ENCODE results near the gene SNAPC2. TPM values are rescaled to one million over a fixed set of nuclear protein-coding genes. Genes with fewer than 3 reads are reported as not detected.

SNAPC2 gene
- total and polyA plus RNA-seq, 2 of the 13 experiments (the other 11 are each of a cell fraction or from before 2014, with no cell fraction given), result 10.2 to 12.7 TPM

DNA sequence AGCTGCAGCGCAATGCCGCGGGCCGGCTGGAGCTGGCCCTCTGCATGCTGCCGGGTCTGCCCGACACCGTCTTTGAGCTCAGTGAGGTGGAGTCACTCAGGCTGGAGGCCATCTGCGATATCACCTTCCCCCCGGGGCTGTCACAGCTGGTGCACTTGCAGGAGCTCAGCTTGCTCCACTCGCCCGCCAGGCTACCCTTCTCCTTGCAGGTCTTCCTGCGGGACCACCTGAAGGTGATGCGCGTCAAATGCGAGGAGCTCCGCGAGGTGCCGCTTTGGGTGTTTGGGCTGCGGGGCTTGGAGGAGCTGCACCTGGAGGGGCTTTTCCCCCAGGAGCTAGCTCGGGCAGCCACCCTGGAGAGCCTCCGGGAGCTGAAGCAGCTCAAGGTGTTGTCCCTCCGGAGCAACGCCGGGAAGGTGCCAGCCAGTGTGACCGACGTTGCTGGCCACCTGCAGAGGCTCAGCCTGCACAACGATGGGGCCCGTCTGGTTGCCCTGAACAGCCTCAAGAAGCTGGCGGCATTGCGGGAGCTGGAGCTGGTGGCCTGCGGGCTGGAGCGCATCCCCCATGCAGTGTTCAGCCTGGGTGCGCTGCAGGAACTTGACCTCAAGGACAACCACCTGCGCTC, 20.3 kb upstream of the SNAPC2 start:
- in situ Hi-C loops (cut with HindIII; ENCODE audit: extremely low pct_ligation_motif_present, low pct_unique_long_range_greater_than_20kb), result no loop called here

DNA sequence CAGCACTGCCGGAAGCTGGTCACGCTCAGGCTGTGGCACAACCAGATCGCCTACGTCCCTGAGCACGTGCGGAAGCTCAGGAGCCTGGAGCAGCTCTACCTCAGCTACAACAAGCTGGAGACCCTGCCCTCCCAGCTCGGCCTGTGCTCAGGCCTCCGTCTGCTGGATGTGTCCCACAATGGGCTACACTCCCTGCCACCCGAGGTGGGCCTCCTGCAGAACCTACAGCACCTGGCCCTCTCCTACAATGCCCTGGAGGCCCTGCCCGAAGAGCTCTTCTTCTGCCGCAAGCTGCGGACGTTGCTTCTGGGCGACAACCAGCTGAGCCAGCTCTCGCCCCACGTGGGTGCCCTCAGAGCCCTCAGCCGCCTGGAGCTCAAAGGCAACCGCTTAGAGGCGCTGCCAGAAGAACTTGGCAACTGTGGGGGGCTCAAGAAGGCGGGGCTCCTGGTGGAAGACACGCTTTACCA, 19.7 kb upstream of the SNAPC2 start:
- Histone ChIP-seq H2AFZ (ENCODE audit: low read length) (no peak overlapping the region), H3K4me1 (ENCODE audit: insufficient read depth, low read length) (peaks cover 50% of the 10 kb centered on the region), H3K4me3 (replicated peaks in 1 of 3; ENCODE audit: insufficient read depth in 1 of 3, low read depth in 2 of 3, low read length in 3 of 3) (no peak overlapping the region), H3K9me3 (ENCODE audit: low read length) (no peaks in the 10 kb centered on the region), H3K9ac (ENCODE audit: insufficient read depth, low read depth, low read length) (no peak overlapping the region), H3K79me2 (ENCODE audit: insufficient read depth, low read length) (peaks cover 20% of the 10 kb centered on the region), H3K27me3 (ENCODE audit: control insufficient read depth in 1 of 2, insufficient read depth in 2 of 2, low read length in 2 of 2) (no peaks in the 10 kb centered on the region; a peak in 1 of 5 replicates), H4K20me1 (ENCODE audit: insufficient read depth, low read length) (peaks cover 9% of the 10 kb centered on the region; the same call in 1 of the 2 replicates), H3K4me2 (ENCODE audit: low read depth, low read length) (no peak overlapping the region), H3K36me3 (replicated peaks in 1 of 2; ENCODE audit: control insufficient read depth in 1 of 2, insufficient read depth in 2 of 2, low read length in 2 of 2) (peaks cover 9 to 16% of the 10 kb centered on the region in 2 experiments; a peak in 2 of 5 replicates), H3K27ac (ENCODE audit: extremely low read length, insufficient read depth, low read length) (no peak overlapping the region)
- BruUV-seq (replicated peaks), result no TSS peak
- ChIA-PET CTCF (ENCODE audit: low intra/inter-chr PET ratio, low total read pairs) (no interaction called here), POLR2A (interaction anchor here (4.7 to 4.9 kb wide), 3 partner anchors 11 to 31 kb away, joined by 52 to 83 read pairs (median 75); partner anchors contain the start of genes LRRC8E and SNAPC2)
- intact Hi-C loops (cut with micrococcal nuclease; ENCODE audit: unreplicated experiment) (no loop called here), in situ Hi-C loops (cut with HindIII; ENCODE audit: extremely low pct_ligation_motif_present, low pct_unique_long_range_greater_than_20kb) (no loop called here)
- ATAC-seq (no peak), DNase-seq (ENCODE audit: low spot score) (no peak), FAIRE-seq (no peak)
- TF ChIP-seq LCORL (IDR thresholded peaks at IDR 0.05) (no peak), LCORL (CRISPR knock-in tag; IDR thresholded peaks at IDR 0.05) (no peak), SPEN (CRISPR knock-in tag; IDR thresholded peaks at IDR 0.05; ENCODE audit: low read depth) (no peak), SMC3 (IDR thresholded peaks at IDR 0.05; ENCODE audit: low read length) (no peak), AGO2 (optimal IDR thresholded peaks at IDR 0.05; ENCODE audit: low read depth, low read length) (peak; percentile 7)
- WGBS (ENCODE audit: low lambda C conversion rate), result 94% methylated on average over 20 of the region's 21 CpGs

More for the DNA sequence above, 20.3 kb upstream of the SNAPC2 start:
- intact Hi-C loops (cut with micrococcal nuclease; ENCODE audit: unreplicated experiment), result no loop called here
- no TSS peak for BruUV-seq (replicated peaks)
- TF ChIP-seq EED (CRISPR knock-in tag; IDR thresholded peaks at IDR 0.05) (no peak), AGO2 (optimal IDR thresholded peaks at IDR 0.05; ENCODE audit: low read depth, low read length) (peak; percentile 29)
- CTCF ChIA-PET (ENCODE audit: low intra/inter-chr PET ratio, low total read pairs), result no interaction called here
- Histone ChIP-seq H3K79me2 (ENCODE audit: insufficient read depth, low read length) (peaks cover 14% of the 10 kb centered on the region), H3K36me3 (replicated peaks in 1 of 2; ENCODE audit: control insufficient read depth in 1 of 2, insufficient read depth in 2 of 2, low read length in 2 of 2) (peaks cover 9 to 15% of the 10 kb centered on the region in 2 experiments; a peak in 2 of 5 replicates), H3K4me3 (replicated peaks in 1 of 3; ENCODE audit: insufficient read depth in 1 of 3, low read depth in 2 of 3, low read length in 3 of 3) (no peak overlapping the region), H3K27ac (ENCODE audit: extremely low read length, insufficient read depth, low read length) (no peak overlapping the region), H3K9me3 (ENCODE audit: low read length) (no peaks in the 10 kb centered on the region), H4K20me1 (ENCODE audit: insufficient read depth, low read length) (0 out of 2 replicates have a peak, but pooled peaks cover 4% of the 10 kb centered on the region), H3K4me1 (ENCODE audit: insufficient read depth, low read length) (peaks cover 45% of the 10 kb centered on the region), H2AFZ (ENCODE audit: low read length) (no peak overlapping the region), H3K9ac (ENCODE audit: insufficient read depth, low read depth, low read length) (no peak overlapping the region), H3K27me3 (ENCODE audit: control insufficient read depth in 1 of 2, insufficient read depth in 2 of 2, low read length in 2 of 2) (no peaks in the 10 kb centered on the region; a peak in 1 of 5 replicates), H3K4me2 (ENCODE audit: low read depth, low read length) (no peak overlapping the region)
- 95% methylated on average over 24 of the region's 34 CpGs for whole genome bisulfite sequencing (ENCODE audit: low lambda C conversion rate)
- DNase-seq (ENCODE audit: low spot score) (no peak), FAIRE-seq (no peak), ATAC-seq (no peak)
- POLR2A ChIA-PET, result interaction anchor here (4.7 to 4.9 kb wide), 3 partner anchors 11 to 31 kb away, joined by 52 to 83 read pairs (median 75); partner anchors contain the start of genes LRRC8E and SNAPC2
